ENCODE measurements around the gene KRTAP10-3. TPM values are rescaled to one million over a fixed set of nuclear protein-coding genes. Genes with fewer than 3 reads are reported as not detected.
"Not testable (repeated sequence)": the region's sequence is repeated elsewhere in the genome, so short reads cannot be mapped to it uniquely, and the experiment has no call there.

KRTAP10-3 gene, protein sequence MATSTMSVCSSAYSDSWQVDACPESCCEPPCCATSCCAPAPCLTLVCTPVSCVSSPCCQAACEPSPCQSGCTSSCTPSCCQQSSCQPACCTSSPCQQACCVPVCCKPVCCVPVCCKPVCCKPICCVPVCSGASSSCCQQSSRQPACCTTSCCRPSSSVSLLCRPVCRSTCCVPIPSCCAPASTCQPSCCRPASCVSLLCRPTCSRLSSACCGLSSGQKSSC
- not detected in 2 replicates for total RNA-seq

DNA sequence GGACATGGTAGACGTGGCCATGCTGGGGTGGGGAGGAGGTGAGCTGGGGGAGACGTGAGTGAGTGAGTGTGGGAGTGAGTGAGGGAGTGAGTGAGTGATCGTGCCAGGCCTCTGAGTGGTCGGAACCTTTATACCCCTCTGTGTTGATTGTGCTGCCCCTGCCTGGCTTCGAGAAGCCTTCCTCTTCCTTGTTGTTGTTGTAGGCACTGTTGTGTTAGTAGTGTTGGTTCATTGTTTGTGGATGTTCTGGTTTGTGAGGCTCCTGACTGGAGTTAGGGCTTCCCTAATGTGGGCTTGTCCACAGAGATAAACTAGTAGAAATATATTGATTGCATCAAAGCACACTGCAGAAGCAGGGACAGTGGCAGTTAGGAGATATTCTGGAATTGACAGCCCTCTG, at the start of gene KRTAP10-3:
TSS of gene KRTAP10-3 (minus strand) at position 101 of the 400 bp plus-strand sequence. CDS start at position 21, 80 bp downstream.
- no peak for DNase-seq (ENCODE audit: low read depth, low spot score)

DNA sequence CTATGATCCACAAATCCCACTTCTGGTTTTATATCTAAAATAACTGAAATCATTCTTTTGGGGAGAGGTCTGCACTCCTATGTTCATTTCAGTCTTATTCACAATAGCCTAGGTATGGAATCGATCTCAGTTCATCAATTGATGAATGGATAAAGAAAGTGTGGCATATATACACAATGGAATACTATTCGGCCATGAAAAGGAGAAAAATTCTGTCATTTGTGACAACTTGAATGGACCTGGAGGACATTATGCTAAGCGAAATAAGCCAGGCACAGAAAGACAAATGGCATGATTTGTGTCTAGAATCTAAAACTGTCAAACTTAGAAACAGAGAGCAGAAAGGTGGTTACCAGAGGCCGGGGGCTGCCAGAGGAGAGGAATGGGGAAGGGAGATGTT, 47.9 kb upstream of the KRTAP10-3 start:
- no peak for DNase-seq (ENCODE audit: low read depth, low spot score)

DNA sequence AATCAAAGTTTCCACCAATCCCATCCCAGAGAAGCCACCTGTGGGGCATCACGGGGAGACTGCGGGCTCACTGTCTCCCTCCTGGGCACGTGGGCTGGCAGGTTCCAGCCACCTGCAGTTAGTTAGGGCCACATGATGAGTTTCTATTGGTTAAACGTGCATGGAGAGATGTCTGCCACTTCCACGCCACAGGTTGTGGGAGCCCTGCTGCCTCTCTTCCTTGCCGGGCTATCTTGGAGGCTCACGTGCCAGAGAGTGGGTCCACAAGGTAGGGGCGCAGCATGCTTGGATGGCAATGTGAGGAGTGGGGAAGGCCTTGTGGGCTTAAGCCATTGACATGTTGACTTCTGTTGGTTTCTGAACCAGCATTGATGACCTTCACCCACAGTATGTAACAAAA, 45.3 kb upstream of the KRTAP10-3 start:
- DNase-seq (ENCODE audit: low read depth, low spot score) = no peak

DNA sequence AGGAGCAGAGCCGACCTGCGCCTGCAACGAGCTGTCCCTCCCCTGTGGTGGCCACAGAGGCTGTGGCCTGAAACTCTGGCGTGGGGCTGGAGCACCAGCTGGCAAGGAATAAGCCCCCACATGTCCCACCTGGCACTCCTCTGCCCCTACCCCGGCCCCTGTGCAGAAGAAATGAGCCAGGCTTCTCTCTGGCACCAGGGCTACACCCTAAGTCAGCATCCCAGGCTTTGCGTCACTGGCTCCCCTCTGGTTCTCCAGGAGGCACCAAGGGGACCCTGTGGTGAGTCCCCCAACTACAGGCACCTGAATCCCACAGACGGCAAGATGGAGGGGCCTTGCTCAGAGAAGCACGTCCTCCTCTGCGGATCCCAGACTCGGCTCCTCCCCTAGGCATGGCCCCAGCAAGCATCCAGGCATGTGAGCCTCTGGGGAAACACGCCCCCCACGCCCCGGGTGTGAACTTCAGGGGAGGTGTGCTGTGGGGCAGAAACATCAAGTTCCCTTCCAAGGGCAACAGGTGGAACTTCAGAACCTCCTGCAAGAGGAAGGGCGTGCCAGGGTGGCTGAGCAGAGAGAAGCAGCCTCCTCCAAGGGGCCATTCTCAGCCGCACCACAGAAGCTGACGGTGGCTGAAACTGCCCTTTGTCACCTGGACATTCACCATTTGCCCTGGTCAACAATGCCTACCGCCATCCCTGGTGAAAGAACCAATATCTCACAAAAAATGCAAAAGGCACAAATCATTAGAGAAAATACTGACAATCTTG, 44.7 kb upstream of the KRTAP10-3 start:
- DNase-seq (ENCODE audit: low read depth, low spot score) = no peak

DNA sequence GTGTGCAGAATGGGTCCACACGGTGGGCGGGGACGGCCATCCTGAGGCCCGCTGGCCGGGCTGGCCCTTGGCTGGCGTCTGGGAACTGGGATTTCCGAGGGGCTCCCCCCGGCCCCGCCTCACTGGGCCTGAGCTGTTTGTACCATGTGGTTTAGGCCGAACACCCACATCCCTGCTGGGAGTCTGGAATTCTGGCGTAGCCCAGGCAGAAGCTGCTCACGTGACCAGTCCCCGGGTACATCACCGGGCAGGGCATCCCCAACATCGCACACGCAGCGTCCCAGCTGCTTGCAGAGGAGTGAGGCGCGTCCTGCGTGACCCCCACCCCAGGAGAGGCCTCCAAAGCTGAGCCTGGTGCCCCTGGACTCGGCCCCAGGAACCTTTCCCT, 43.9 kb upstream of the KRTAP10-3 start:
- no peak for DNase-seq (ENCODE audit: low read depth, low spot score)

DNA sequence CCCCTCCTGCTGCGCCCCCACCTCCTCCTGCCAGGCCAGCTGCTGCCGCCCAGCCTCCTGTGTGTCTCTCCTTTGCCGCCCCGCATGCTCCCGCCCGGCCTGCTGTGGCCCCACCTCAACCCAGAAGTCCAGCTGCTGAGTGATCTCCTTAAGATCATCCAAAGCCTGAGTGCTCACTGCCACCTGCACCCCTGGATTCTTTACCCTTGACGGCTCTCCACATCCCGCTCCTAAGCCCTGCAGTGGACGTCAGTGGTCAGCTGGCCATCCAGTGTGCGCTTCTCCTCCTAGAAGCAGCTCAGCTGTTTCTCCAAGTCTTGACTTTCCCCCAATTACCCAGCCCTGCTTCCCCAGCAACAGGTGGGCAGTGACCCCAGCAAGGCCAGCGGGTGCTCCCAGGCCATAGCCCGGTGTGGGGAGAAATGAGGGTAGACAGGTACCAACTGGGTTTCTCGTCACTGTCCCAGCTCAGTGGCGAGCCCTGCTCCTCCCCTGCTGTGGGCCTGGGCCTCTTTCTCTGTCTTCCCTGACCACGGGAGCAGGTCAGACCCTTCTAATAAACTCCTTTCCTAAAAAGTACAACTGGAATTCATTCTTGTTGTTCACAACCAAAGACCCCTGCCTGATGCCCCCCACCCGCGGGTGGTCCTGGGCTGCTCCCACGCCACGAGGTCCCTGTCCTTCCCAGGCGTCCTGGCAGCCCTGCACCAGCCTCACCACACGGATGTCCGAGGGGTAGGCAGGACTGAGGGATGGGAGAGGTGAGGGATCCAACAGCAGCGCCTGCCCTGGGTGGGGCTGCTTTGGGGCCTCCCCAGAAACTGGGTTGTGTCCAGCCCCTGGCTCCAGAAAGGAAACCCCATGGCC, 43.2 kb upstream of the KRTAP10-3 start:
- DNase-seq (ENCODE audit: low read depth, low spot score) = no peak

DNA sequence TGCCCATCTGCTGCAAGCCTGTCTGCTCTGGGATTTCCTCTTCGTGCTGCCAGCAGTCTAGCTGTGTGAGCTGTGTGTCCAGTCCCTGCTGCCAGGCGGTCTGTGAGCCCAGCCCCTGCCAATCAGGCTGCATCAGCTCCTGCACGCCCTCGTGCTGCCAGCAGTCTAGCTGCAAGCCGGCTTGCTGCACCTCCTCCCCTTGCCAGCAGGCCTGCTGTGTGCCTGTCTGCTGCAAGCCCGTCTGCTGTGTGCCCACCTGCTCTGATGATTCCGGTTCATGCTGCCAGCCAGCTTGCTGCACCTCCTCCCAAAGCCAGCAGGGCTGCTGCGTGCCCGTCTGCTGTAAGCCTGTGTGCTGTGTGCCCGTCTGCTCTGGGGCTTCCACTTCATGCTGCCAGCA, 42.5 kb upstream of the KRTAP10-3 start:
- not testable (repeated sequence) for DNase-seq (ENCODE audit: low read depth, low spot score)

DNA sequence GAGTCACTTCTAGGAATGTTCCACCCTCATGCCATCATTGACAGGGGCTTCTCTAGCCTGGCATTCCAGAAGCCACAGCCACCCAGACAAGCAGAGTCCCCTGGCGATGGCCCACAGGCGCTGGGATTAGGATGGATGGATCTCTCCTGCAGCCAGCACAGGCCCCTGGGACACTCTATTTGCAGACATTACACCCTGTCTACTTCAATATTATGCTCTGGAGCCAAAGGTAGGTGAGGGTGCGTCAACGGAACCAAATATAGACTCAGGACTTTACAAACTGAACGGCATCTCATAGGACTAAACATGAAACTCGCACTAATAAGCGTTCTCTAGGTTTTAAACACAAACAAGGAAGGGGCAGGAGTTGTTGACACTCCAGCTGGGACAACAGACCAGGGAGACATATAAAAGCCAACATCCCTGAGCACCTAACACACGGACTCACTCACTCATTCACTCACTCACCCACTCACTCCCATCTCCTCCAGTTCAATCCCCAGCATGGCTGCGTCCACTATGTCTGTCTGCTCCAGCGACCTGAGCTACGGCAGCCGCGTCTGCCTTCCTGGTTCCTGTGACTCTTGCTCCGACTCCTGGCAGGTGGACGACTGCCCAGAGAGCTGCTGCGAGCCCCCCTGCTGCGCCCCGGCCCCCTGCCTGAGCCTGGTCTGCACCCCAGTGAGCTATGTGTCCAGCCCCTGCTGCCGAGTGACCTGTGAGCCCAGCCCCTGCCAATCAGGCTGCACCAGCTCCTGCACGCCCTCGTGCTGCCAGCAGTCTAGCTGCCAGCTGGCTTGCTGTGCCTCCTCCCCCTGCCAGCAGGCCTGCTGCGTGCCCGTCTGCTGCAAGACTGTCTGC, 41.8 kb upstream of the KRTAP10-3 start, which contains the start of gene KRTAP10-7:
TSS of gene KRTAP10-7 (plus strand) at position 480 of the 861 bp plus-strand sequence. CDS start at position 505, 25 bp downstream.
- DNase-seq (ENCODE audit: low read depth, low spot score) = not testable (repeated sequence)

DNA sequence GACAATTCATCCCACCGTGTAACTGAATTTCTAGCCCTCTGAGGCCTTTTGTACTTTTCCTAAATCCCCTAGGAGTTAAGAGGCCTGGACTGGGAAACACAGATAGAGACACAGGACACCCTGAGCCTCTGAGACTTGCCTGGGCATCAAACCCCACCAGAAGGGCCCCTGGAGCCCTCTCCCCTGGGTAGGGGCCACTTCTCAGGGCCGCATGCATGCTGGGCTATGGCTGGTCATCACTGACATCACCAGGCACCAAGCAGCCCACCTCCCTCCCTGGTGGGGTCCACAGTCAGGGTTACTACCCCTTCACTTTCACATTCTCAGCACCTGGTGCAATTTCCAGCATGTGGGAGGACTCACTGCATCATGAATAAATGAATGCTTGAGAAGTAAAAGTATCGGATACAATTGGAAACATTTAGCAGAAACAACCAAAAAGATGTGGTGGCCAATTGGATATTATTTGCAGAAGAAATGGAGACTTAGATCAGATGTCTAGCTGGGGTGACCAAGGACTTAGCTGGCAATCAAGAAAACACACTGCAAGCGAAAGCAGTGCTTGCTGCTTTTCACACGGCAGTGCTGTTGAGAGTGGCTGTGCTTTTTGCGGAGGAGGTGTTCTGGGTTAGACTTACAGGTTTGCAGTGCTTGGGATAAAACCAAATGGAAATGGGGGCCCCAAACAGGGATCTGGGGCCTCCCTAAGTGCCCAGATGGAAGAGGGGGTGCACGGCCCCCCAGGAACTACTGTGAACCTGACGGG, 40.9 kb upstream of the KRTAP10-3 start:
- no peak for DNase-seq (ENCODE audit: low read depth, low spot score)

DNA sequence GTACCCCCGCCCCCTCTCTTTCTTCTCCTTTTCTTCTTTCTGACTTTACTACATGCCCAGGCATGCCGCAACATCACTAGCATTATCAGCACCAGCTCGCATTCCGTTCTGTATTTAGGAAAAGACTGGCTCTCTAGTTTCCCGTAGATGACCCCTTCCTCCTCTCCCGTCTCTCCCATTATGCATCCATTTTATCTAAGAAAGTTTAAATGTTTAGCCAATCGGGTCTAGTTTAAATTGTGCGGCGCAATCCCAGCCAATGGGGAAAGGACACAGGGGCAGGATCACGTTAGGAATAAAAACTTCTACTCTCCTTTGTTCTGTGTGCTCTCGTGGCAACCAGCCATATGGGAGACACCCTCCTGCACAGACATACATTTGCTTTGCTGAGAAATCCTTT, 39.5 kb upstream of the KRTAP10-3 start:
- DNase-seq (ENCODE audit: low read depth, low spot score) = no peak

DNA sequence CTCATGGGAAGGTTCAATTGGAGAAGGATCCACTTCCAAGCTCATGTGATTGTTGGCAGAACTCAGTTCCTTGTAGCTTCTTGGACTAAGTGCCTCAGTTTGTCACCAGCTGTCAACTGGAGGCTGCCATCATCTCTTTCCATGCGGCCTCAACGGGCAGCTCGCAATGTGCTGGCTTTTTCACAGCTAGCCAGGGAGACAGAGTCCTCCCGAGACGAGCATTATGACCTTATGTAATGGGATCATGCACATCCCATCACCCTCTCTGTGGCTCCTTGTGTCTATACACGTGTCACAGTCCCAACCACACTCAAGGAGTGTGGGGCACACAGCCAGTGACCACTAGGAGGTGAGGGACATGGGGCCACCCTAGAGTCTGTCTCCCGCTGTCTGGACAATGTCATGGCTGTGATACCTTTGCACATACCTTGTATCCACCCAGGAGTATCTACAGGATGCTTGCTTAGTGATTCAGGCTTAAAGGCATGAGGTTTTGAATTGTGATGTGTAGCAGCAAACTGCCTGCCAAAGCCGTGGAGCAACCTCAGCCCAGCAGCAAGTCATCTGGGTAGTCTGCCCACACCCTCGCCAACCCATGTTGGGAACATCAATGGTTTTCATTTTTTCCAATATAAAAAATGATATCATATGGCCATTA, 37.6 kb upstream of the KRTAP10-3 start:
- DNase-seq (ENCODE audit: low read depth, low spot score) = no peak

DNA sequence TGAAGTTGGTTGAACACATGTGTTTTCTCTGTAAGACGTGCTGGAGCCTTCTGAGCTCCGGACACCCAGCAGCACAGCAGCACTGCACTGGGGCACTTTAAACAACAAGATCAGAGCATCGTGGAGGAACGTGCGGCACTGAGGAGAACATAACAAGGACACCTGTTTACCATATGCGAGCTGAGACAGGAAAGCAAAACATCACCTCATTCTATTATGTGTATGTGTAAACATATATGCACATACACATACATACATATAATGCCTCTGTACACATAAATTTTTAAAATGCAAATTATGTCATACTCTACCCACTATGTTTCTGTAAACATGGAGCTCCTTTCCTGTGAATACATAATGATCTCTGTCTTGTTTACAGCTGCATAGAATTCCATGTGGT, 36.9 kb upstream of the KRTAP10-3 start:
- DNase-seq (ENCODE audit: low read depth, low spot score) = no peak

DNA sequence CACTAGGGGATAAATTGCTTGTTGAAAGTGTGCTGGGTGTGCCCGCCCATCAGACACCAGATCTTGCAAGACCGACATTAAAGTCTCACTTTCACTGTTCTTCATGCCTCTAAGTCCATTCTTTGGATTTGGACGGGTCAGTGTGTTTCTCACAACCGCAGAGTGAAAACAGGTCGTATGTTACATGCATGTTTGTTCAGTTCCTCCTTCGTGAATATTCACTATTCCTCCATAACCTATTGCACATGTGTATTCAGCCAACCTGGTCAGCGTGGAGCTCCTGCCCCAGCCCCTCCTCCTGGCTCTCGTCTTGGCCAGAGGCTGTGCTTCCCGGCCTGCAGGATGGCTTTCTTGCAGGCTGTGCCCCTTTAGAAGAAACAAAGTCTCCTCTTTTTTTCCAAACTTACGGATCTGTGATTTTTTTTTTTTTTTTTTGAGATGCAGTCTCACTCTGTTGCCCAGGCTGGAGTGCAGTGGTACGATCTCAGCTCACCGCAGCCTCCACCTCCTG, 35.9 kb upstream of the KRTAP10-3 start:
- no peak for DNase-seq (ENCODE audit: low read depth, low spot score)

DNA sequence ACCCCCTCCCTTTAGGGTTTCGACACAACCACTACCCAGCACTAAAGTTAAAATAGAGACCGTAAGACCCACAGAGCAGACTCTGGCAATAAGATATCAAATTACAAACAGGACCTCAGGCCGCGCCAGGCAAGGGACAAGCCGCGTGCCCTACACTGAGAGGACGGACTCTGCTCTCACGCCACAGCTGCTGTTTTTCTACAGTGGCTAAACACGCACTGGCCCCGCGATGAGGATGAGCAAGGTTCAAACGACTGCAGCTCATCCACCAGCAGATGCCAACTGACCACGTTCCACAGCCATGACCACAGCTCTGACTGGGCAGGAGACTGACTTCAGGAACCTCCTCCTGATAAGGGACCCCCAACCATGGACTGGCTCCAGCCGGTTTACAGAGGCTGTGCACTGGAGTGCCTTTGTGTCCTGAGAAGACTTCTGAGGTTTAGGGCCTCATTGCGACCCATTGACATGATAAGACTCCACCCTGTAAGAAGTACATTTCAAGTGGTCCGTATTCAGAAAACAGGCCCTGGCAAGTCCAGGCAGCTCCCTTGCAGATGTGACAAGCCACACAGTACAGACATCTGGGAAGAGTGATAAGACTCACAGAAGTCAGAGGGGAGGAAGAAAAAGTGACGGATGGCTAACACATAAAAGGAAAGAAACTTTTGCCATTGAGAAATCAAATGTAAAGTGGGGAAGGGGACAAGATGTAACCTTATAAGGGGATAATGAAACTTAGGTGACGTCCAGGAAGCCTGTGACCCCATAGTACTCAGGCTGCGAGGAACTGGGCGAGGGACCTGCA, 35.2 kb upstream of the KRTAP10-3 start:
- no peak for DNase-seq (ENCODE audit: low read depth, low spot score)

DNA sequence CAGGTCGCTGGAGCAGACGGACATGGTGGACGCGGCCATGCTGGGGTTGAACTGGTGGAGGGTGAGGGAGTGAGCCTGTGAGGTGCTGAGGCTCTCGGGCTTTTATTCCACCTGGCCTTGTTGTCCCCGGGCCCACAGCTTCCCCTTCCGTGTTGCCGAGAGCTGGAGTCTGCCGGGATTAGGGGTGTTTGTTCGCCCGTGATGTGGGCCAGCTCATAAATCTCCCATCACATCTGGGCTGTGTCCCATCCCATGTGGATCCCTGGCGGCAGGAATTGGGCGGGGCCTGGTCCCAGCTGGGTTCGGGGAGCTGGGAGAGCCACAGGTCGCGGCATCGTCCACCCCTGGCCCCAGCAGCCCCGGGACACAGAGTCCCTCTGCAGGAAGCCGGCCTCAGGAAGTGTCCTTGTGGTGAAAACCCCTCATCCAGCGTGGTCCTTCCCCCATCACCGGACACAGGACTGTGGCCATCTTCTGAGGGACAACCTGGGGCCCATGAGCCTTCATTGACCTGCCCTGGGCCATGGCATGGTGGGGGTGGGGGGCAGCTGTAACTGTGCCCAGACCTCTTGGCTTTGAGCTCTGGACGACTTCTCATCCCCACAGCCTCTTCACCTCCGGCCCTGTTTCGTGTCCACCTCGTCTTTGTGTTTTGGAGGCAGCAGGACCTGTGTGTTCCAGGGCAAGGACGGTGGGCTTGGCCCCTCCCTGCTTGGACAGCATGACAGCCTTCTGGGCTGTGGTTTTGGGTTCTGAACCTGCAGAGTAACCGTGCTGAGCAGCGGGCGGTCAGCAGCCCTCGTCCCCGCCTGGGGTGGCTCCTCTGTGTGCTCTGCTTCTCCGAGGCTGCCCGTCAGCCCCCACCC, 34.1 kb upstream of the KRTAP10-3 start, which contains the start of gene KRTAP10-6:
TSS of gene KRTAP10-6 (minus strand) at position 60 of the 866 bp plus-strand sequence. CDS start at position 39, 21 bp downstream.
- no peak for DNase-seq (ENCODE audit: low read depth, low spot score)

DNA sequence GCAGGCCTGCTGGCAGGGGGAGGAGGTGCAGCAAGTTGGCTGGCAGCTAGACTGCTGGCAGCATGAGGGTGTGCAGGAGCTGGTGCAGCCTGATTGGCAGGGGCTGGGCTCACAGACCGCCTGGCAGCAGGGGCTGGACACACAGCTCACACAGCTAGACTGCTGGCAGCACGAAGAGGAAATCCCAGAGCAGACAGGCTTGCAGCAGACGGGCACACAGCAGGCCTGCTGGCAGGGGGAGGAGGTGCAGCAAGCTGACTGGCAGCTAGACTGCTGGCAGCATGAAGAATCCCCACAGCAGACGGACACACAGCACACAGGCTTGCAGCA, 33.2 kb upstream of the KRTAP10-3 start:
- DNase-seq (ENCODE audit: low read depth, low spot score) = not testable (repeated sequence)
